Fibroblast of skin of right biceps (primary cell): Measurements from ENCODE around the gene TRIM2.

ENCODE experiments used
- DNase-seq: peaks from one replicate; pipeline ENCODE4 v3.0.0-alpha.2; 2013

TRIM2 gene

DNA sequence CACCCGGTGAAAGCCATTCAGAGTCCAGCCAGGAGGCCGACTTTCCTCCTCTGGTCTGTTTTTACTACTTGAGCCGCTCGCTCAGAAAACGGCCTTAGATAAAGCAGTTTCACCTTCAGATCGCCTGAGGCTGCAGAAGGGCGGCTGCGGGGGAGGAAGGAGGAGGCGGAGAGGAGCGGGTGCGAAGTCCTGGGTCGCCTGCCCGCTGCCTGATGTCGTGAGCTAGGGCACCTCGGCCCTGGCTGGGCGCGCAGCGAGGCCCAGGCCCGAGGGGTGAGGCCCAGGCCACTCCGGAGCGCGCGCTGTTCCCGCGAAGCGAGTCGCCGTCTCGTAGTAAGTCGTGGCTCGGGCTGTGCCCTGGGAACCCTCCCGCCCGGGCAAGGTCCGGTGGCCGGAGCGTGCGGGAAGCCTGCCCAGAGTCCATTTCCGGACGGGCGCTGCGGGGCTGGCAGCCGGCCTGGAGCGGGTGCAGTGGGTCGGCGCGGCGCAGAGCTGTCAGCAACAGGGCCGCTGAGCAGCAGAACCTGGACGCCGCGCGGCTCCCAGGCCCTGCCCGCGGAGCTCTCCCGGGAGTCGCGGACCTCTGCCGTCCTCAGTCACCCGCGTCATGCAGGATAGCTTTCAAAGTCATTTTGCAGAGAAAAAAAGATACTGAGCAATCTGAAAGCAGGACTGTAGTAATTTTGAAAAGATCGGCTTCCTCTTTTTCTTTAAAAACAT, 18.6 kb downstream of the TRIM2 start:
- peak; percentile 43 for DNase-seq

DNA sequence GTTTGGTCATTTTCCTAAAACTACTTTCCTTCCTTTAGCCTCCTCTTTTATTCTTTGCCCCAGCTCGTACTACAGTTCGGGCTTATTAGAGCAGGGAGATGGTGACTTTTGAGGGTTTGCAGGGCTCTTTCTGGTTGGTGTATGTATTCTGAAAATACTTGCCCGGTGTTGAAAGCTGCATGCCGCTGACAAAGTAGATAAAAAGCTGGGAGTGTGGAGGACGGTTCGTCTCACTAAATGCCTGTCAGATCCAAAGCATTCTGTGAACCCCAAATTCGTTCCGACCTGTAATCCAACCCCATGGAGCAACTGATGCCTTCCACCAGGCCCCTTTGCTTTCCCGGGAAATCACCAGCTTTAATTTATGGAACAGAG, 19.2 kb downstream of the TRIM2 start:
- DNase-seq = peak; percentile 23

DNA sequence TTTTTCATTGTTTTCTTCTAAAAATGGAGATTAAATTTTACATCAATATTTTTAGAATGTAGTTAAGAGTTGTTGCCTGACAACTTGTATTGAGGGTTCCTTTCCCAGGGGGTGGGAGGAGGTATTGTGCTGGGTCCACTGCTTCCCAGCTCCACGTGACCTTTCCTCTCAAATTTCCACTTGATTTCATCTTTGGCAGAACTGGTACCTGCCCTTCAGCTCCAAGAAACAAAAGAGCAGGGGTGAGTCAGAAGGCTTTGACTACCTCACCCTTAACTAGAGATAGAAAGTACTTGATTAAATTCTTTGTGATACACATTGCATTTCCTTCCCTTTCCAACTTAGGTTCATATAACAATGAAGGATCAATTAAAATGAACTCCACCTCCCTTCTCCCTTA, 19.7 kb downstream of the TRIM2 start:
- DNase-seq = peak; percentile 43

DNA sequence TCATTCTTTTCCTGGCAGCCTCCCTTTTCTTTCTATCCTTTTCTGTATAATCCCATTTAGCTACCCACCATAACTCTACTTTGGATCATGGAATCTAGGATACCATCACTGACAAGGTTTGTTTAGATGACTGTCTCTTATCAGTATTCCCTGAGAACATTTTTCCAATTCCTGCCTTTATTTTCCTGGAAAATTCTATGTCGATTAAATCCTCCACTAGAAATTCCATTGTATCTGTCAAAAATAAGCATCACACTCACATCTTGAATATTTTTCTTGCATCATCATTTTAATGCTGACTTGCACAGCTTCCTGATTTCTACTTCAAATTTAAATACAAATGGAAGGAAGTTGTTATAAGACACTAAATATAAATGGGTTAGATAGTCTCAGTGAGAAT, 20.2 kb downstream of the TRIM2 start:
- peak; percentile 23 for DNase-seq

DNA sequence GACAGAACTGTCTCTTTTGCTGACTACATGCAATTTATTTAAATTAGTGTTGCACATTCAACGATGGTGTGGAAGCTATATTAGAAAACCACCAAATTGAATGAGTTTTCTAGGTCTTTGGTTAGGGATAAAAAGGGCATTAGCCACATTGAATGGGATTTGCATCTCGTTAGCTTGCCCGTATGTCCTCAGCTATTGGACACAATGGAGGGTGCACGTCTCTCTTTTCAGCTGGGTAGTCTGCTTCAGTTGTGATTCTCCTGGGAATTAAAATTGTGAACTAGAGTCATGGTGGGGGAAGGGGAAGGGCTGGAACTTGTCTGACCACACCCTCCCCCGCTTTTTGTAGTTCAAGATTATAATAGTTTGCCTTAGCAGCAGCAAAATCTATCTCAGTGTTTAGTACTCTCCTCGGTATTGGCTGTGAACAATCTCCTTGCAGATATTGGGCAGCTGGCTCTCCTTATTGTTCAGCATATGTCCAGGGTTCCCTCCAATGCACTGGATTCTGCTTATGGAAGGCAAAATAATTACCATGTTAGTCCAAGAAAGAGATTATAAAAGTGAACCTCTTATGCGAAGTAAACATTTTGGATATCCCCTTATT, 23.3 kb downstream of the TRIM2 start:
- DNase-seq = no peak

DNA sequence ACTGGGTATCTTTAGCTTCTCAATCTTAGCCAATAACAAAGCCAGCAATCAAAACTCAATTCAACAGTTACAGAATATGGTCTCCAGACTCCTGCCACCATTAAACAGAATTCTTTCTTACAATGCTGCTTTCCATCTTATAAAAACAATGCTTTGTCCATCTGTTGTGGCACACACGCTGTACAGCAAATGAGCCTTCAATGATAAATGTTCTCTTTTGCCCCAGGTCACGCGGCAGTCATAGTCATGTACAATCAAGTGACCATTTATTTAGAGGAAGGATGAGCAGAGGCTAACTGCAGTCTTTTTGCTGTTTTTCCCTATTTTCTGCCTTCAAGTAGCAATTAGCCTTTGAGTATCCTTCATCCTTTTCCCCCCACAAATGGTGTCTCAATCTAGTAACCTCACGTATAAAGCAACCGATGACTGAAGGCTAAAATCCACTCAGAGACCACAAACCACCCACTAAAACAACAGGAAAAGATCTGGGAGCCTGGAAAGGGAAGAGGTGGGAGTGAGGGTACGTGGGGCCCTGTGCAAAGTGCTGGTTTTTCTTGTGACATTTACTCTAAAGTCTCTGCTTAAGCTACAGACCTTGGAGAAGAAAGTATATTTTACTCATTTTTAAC, 24.4 kb downstream of the TRIM2 start:
- DNase-seq = peak; percentile 47

DNA sequence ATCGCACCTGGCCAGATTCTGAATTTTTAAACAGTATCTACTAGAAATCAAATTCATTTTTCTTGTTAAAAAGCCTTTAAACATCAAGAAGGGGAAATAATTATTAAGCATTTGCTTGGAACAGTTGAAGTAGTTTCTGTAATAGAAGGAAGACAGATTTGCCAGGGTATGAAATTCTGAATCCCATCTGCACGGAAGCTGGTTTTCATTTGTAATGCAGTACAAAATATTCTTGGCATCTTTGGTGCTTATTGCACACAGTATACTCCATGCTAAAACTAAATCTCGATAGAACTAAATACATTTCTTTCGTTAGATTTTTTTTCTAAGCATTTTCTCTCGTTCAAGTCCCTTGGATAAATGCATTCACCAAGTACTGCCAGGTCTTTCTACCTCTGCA, 25.3 kb downstream of the TRIM2 start:
- DNase-seq = no peak

DNA sequence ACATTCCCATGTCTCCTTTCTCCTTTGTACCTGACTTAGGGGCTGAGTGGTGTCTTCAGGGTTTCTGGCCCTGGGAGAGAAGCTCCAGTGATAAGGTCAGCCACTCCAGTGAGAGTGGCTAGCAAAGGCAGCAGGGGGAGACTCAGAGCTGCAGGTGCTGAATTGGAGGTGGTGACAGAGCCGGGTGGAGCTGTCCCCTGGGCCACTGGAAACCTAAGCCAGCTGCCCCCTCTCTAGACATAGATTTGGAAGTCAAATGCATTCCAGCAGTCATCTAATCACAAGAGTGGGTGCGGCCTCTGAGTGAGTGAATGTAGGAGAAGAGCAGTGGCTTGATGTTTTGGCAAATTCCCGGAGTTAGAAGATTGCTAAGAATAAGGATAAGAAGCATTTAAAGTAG, 28.5 kb downstream of the TRIM2 start:
- DNase-seq = peak; percentile 33

DNA sequence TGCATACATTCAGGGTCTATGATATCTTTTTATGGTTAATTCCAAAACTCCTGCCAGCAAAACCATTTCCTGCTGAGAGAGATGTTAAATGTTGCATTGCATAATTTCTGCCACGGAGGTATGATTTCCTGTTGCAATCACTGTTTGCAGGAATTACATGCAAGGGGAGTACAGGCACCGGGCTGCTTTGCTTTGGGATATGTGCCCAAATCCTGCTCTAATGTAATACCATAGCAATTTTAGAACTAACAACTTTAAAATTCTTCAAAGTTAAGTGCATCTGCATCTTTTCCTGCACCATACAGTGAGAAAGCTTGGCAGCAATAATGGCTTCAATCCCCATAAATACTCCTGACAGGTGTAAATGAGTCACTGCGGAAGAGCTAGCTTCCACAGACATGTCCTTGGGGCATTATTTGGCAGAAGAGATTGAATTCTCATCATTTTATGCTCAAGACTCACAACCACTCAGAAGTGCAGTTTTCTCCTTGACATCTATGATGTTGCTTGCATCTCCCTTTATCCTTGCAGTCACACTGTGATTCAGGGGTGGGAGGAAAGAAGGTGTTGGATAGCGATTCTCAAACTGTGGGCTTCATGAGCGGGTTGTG, 29.6 kb downstream of the TRIM2 start:
- DNase-seq = peak; percentile 99

DNA sequence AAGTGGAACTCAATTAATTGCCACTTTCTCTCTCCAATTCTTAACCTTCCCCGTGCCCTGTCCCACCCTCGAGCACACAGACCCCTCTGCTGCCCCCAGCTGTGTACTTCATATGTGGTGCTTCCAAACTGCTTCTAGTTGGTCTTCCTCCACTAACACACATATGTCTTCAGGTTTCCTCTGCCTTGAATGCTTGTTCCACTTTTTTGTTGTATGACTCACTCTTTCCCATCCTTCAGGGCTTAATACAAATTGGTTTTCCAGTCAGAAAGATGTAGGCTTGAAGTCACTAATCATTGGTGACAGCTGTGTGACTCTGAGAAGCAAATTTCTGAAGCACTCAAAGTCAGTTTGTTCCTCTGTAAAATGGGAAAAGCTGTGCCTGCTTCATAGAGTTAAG, 30.6 kb downstream of the TRIM2 start:
- peak; percentile 80 for DNase-seq

DNA sequence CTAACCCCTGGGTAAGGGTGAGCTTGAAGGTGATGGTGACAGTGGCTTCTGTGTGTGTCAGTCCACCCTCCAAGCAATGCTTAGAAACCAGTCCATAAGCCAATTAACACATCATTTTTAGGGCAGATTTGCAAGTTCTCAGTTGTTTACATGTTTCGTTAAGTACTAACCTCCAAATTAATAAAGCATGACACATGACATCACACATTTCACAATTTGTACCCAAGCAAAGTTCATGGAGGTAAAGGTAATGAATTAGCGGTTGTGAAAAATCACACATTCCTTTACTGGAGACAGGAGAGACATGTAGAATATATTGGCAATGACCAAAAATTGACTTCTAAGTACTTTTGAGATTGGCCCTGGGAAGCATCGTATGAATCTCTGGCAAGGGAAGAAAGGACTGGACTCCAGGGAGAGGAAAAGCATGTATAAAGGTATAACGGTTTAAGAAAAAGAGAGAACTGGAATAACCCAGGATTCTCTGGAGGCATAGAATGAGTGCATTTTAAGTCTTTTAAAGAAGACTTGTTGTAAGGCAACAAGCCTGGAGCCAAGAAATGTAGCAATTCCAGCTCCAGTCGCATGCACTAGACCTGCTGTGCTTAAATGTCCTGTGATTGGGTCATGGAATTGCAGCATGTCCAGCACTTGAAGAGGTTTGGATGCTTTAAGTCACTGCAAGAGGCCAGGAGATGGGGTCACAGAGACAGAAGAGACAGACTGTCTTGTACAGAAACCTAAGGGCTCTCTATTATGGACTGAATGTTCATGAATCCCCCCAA, 34.1 kb downstream of the TRIM2 start:
- no peak for DNase-seq

DNA sequence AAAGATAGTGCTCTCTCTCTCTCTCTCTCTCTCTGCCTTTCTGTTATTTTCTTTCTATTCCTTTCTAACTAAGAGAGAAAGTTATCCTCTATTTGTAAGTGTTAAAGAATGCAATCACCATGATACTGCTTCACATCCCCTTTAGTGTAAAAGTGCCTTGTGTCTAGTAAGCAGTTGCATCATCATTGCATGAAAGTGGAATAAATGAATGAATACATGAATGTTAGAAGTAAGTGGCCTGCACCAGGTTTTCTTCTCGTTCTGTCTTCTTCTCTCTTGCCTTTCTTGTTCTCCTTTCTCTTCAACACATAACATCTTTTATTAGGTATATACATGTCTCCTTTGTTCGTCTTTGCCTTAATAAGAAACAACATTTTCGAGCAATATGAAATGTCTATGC, 35.2 kb downstream of the TRIM2 start:
- DNase-seq = no peak

DNA sequence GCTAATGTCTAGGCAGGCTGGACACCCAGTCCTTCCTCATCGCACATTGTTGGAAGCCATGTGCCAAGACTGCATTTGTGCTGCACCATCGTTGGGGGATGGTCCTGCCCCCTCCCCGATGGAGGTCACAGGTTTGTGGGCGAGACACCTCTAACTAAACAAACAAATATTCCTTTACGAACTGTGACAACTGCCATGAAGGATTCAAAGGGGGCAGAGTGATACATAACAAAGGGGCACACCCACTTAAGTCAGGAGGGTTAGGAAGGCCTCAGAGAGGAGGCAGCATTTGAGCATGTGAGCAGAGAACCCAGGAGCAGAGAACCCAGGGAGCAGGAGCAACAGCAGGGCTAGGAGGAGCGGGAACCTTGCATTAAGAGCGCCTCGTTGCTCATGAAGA, 37.1 kb downstream of the TRIM2 start:
- no peak for DNase-seq

DNA sequence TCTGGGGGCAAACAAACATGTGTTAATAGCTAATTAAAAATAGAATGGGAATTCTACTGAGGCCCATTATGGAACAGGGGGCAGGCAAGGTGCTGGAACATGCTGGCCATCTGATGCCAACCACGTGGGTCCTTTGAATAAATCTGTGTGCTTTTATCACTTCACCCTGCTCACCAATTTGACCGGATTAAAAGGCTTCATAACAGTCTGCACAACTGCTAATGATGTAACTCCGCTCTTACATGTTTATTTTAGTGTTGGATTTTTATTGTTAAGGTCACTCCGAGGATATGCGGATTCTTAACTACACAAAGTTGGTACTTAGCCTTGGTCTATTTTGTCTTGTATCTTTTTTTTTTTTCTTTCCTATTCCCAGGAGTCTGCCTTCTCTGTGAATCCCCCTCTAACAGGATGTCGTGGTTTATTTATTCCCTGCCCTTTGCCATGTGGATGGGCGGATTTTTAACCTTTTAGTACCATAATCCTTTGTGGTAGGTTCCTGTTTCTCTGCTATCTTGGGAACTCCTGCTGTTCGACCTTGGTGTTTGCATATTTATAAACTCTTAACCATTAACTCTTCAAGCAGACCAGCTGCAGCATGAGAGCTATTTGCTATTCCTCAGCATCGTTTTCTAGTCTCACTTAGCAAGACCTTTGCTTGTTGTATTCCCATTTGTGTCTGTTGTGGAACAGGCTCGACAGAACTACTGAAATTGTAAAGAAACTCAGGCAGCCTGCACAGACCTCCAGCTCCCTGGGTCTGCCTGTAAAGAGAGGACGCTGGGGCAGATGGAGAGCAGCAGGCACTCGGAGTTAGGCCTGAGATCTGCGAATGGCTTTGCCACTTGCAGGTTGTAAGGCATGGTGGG, 38.0 kb downstream of the TRIM2 start:
- peak; percentile 18 for DNase-seq

DNA sequence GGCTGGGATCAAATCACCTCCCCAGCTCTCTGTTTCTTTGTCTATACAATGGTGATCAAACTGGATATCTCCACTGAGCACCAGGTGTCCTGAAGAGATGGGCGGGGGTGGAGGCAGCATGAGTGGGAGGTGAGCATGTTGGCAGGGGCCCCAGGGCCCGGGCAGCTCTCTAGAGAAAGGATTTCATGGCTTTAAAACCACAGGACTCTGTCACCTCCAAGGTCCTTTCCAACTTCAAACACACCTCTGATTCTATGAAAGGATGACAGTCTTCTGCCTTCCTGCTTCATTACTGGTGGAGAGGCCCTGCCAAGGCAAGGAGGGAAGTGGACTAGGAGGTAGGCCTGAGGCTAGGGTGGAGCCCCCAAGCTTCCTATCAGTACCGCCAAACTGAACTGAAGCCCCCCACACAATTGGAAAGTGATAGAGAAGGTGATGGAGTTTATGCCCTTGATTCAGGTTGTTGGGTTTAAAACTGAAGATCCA, 38.6 kb downstream of the TRIM2 start:
- no peak for DNase-seq

DNA sequence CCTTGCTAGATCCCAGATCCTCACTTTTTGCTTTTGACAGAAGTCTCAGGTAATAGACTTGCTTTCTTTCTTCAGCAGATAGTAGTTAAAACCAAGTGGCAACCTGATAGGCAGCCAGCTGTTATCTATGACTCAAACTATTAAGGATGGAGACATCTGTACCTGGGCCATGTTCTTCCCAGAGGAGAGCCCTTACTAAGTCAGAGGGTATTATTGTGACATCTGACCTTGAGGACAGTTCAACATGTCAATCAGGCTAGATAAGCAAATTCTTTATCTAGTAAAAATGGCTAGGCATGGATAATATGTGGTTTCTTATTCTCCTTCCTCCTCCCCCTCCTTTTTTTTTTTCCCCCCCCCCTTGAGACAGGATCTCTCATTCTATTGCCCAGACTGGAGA, 39.2 kb downstream of the TRIM2 start:
- DNase-seq = no peak

DNA sequence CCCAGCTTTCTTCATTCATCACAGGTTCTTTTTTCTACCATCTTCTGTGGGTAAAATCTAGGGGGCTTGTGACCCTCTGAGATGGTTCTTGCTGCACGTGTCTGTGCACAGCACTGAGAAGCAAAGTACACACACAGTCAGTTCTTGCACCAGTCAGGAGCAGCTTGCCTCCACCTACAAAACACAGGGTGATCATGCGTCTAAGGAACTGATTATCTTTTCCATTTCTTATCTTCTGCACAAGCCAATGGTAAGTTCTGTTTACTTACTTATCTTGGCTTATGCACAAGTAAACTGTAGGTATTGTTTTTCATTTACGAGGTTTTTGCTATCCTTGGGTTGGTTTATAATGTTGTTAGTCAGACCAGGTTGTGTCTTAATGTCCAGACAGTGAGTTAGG, 40.7 kb downstream of the TRIM2 start:
- DNase-seq = no peak

DNA sequence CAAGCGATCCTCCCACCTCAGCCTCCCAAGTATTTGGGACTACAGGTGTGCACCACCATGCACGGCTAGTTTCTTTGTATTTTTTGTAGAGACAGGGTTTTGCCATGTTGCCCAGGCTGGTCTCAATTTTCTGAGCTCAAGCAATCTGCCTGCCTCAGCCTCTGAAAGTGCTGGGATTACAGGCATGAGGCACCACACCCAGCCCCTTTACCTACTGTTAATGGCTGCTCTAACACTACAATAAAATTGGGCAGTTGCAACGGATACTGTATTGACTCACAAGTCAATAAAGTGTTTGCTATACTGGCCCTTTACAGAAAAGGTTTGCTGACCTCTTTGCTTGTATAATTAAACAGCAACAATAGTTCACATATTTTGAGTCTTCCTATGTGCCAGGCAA, 41.5 kb downstream of the TRIM2 start:
- no peak for DNase-seq

DNA sequence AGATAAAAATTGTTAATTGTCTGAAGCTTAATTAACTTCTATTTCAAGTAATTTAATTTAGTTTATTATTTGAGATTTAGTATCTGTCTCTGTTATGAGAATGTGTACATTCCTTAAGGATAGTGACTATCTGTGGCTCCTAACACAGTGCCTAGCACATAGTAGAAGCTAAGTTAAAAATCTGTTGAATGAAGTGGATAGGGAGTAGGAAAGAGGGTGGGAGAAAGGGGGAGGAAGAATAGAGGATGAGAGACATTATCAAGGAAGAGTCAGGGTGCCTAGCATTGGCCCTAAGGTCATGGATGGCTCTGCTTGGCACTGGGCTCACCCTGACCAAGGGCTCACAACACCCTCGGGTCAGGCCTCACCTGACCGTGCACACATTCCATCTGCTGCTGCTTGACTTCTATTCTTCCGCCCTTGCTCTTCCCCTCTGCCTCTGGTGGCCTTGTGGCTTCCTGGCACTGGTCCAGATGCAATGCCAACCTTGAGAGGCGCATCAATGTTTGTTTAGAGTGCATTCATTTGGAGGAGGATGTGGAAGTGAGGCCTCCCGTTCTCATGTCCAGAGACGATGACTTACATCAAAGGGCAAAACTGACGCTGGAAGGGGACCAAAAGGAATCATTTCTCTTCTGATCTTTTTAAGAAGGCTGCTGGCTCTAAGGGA, 42.3 kb downstream of the TRIM2 start:
- DNase-seq = no peak

DNA sequence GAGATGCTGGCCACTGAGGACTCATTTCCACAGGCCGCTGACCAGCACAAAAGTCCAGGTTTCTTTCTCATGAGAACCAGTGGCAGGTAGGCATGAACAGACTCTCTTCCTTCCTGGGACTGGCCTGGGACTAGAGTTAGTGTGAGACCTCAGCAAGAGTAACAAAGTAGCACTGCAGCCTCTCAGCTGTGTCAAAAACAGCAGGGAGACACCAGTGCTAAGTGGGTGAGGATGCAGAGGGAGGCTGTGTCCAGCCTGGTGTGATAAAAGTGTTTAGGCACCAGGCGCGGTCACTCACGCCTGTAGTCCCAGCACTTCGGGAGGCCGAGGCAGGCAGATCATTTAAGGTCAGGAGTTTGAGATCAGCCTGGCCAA, 42.9 kb downstream of the TRIM2 start:
- DNase-seq = no peak

DNA sequence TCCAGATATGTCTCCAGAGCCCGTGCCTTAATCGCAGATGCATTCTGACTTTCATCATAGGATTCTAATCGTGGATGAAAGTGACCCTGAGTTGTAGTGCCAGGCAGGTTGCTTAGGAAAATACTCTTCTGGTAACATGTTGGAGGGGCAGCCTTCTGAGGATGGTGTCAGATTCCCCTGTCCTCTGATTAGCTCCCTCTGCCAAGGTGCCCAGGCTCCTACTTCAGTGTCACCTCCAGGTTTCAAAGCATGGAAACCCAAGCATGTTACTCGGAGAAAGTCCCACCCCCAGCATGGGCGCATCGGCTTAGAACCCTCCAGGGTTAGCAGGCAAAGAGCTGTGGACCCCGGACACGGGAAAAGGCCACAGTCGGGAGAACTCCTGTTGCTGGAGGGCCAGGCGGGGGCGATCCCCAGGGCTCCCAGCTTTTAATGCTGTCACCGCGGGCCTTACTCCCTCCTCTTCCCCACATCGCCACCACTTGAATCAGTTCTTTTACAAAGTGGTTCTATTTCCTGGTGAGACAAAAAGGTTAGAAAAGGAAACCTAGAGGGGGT, 44.5 kb downstream of the TRIM2 start:
- no peak for DNase-seq
